GM18907 (cell line): Measurements from ENCODE around the gene GLI1.

Experiments used
- ATAC-seq: cut with Tn5 transposase; IDR thresholded peaks from one replicate; pipeline ENCODE4 v1.9.1; 2021; ENCODE audit warnings: mild to moderate bottlenecking, moderate library complexity; ENCODE audit not compliant: unreplicated experiment

GLI1 gene

GRCh38 chr12:57460841-57461275 lies 1.3 kb downstream of the GLI1 start:
- no peak for ATAC-seq

GRCh38 chr12:57461276-57461916 lies 1.8 kb downstream of the GLI1 start:
- no peak for ATAC-seq

- no peak for ATAC-seq
Measured at GRCh38 chr12:57461917-57462250, 2.3 kb downstream of the GLI1 start.

GRCh38 chr12:57462251-57462911 lies 2.8 kb downstream of the GLI1 start:
- peak; percentile 62 for ATAC-seq

GRCh38 chr12:57462912-57463253 lies 3.3 kb downstream of the GLI1 start:
- no peak for ATAC-seq

GRCh38 chr12:57464569-57464968 lies 5.0 kb downstream of the GLI1 start:
- no peak for ATAC-seq

GRCh38 chr12:57465030-57465746 lies 5.6 kb downstream of the GLI1 start:
- no peak for ATAC-seq

- ATAC-seq: no peak
Measured at GRCh38 chr12:57465747-57466505, 6.3 kb downstream of the GLI1 start.

- ATAC-seq: no peak
Measured at GRCh38 chr12:57467212-57467874, 7.8 kb downstream of the GLI1 start.

GRCh38 chr12:57467915-57468314 lies 8.3 kb downstream of the GLI1 start:
- no peak for ATAC-seq

- no peak for ATAC-seq
Measured at GRCh38 chr12:57469296-57470164, 9.9 kb downstream of the GLI1 start.

- ATAC-seq: no peak
Measured at GRCh38 chr12:57470286-57470969, 10.8 kb downstream of the GLI1 start.

- ATAC-seq: no peak
Measured at GRCh38 chr12:57470970-57471656, 11.5 kb downstream of the GLI1 start.

- ATAC-seq: no peak
Measured at GRCh38 chr12:57471661-57472060, 12.1 kb downstream of the GLI1 start.

- no peak for ATAC-seq
Measured at GRCh38 chr12:57472391-57472790, 12.8 kb downstream of the GLI1 start.

GRCh38 chr12:57473392-57473791 lies 13.8 kb downstream of the GLI1 start:
- ATAC-seq: no peak

GRCh38 chr12:57473886-57474285 lies 14.3 kb downstream of the GLI1 start:
- ATAC-seq: no peak

- ATAC-seq: no peak
Measured at GRCh38 chr12:57474430-57474829, 14.8 kb downstream of the GLI1 start.

- no peak for ATAC-seq
Measured at GRCh38 chr12:57474862-57475261, 15.3 kb downstream of the GLI1 start.
